HepG2 (cell line): ENCODE results near the gene CTIF. TPM values are rescaled to one million over a fixed set of nuclear protein-coding genes. Genes with fewer than 3 reads are reported as not detected.

Experiments used
- ATAC-seq: fragments of 200-7000 bp; cut with Tn5 transposase; 3 replicates; pipeline ENCODE4 v1.9.1; 2020; ENCODE audit warnings: mild to moderate bottlenecking, moderate library complexity
- BruUV-seq: library from RNA; stranded (reverse); fragments of 400-500 nt; replicated peaks from 2 replicates; lab custom pipeline; 2021; lab: Mats Ljungman, UMichigan
- CTCF ChIA-PET: fragments of 300-600 bp; formaldehyde crosslinking; extraction: SDS; loops from one replicate; lab custom pipeline; 2021; ENCODE audit warnings: low total read pairs, inconsistent platforms, low intra/inter-chr PET ratio; lab: Yijun Ruan, JAX
- POLR2A ChIA-PET: fragments of 350-600 bp; sonication (Branson Sonifier 250); formaldehyde crosslinking; loops from one replicate; lab custom pipeline; 2020; ENCODE audit warnings: antibody characterized with exemption, inconsistent platforms; lab: Yijun Ruan, JAX
- DNase-seq: peaks from one replicate; pipeline ENCODE4 v3.0.0-alpha.2; 2015; ENCODE audit warnings: low spot score
- FAIRE-seq: peaks from 3 replicates; lab custom pipeline; 2011; peaks lifted over from hg19 to GRCh38; lab: Jason Lieb, UNC
- H2AFZ ChIP-seq: one replicate; pipeline ENCODE4 v1.6.1; 2011; ENCODE audit warnings: low read length, inconsistent platforms
- H3K27ac ChIP-seq: fragments of 300-600 bp; 3 replicates; pipeline ENCODE4 v1.8.0; 2011; ENCODE audit warnings: mixed run types, mild to moderate bottlenecking, mixed read lengths, low read length, inconsistent platforms; ENCODE audit not compliant: insufficient read depth; ENCODE audit errors: extremely low read length
- H3K27me3 ChIP-seq, 2 experiments: fragments of 200-600 bp in 1 of 2; 2 replicates in 1 of 2; 3 replicates in 1 of 2; pipeline versions ENCODE4 v1.6.0 to v1.8.0; 2011; ENCODE audit warnings: low read length in 2 of 2, mild to moderate bottlenecking in 2 of 2, moderate library complexity in 2 of 2, inconsistent platforms in 1 of 2; ENCODE audit not compliant: insufficient read depth in 2 of 2, control insufficient read depth in 1 of 2
- H3K36me3 ChIP-seq, 2 experiments: fragments of 200-600 bp in 1 of 2; replicated peaks in 1 of 2; 2 replicates in 1 of 2; 3 replicates in 1 of 2; pipeline versions ENCODE4 v1.5.1 to v1.8.0; 2011; ENCODE audit warnings: low read length in 2 of 2, inconsistent platforms in 1 of 2; ENCODE audit not compliant: insufficient read depth in 2 of 2, control insufficient read depth in 1 of 2
- H3K4me1 ChIP-seq: 2 replicates; pipeline ENCODE4 v1.5.1; 2012; ENCODE audit warnings: low read length, inconsistent platforms; ENCODE audit not compliant: insufficient read depth
- H3K4me2 ChIP-seq: 2 replicates; pipeline ENCODE4 v1.6.0; 2011; ENCODE audit warnings: low read depth, low read length, inconsistent platforms
- H3K4me3 ChIP-seq, 3 experiments: fragments of 200-600 bp in 1 of 3; sonication (generic), shearing (Covaris generic) in 1 of 3; replicated peaks in 1 of 3; 2 replicates each; pipeline ENCODE4 v1.5.1; 2011 to 2016; ENCODE audit warnings: low read length in 3 of 3, inconsistent platforms in 2 of 3, low read depth in 2 of 3, mild to moderate bottlenecking in 2 of 3, control low read depth in 1 of 3, mixed read lengths in 1 of 3; ENCODE audit not compliant: insufficient read depth in 1 of 3
- H3K79me2 ChIP-seq: one replicate; pipeline ENCODE4 v1.6.1; 2011; ENCODE audit warnings: low read length, inconsistent platforms; ENCODE audit not compliant: insufficient read depth
- H3K9ac ChIP-seq: 2 replicates; pipeline ENCODE4 v1.6.0; 2011; ENCODE audit warnings: mild to moderate bottlenecking, low read depth, low read length, inconsistent platforms; ENCODE audit not compliant: insufficient read depth
- H3K9me3 ChIP-seq: 2 replicates; pipeline ENCODE4 v1.5.1; 2012; ENCODE audit warnings: mild to moderate bottlenecking, low read length
- H4K20me1 ChIP-seq: 2 replicates; pipeline ENCODE4 v1.6.0; 2011; ENCODE audit warnings: inconsistent platforms, mild to moderate bottlenecking, low read length, moderate library complexity; ENCODE audit not compliant: insufficient read depth
- AHR ChIP-seq: IDR thresholded peaks from 2 replicates; pipeline ENCODE4 v1.6.1; 2018; ENCODE audit warnings: missing genetic modification reagents, missing compliant biosample characterization
- FOSL1 ChIP-seq: sonication (generic); formaldehyde crosslinking; IDR thresholded peaks from 2 replicates; pipeline ENCODE4 v1.9.0; 2021; ENCODE audit warnings: missing genetic modification reagents, borderline replicate concordance
- FOXK1 ChIP-seq: sonication (generic); formaldehyde crosslinking; IDR thresholded peaks from 2 replicates; pipeline ENCODE4 v1.4.0; 2020; ENCODE audit warnings: low read depth, missing genetic modification reagents, borderline replicate concordance
- GABPA ChIP-seq, 2 experiments: IDR thresholded peaks; 2 replicates each; pipeline ENCODE4 v1.6.1; 2011 to 2016; ENCODE audit warnings: low read depth in 2 of 2, low read length in 1 of 2, missing biosample characterization in 1 of 2, missing genetic modification characterization in 1 of 2
- HOXA3 ChIP-seq: sonication (generic); formaldehyde crosslinking; IDR thresholded peaks from 2 replicates; pipeline ENCODE4 v1.5.0; 2020; ENCODE audit warnings: missing genetic modification reagents
- MAF1 ChIP-seq: sonication (generic); formaldehyde crosslinking; IDR thresholded peaks from 2 replicates; pipeline ENCODE4 v1.5.0; 2020; ENCODE audit warnings: missing genetic modification reagents, borderline replicate concordance
- ZNF256 ChIP-seq: sonication (generic); formaldehyde crosslinking; conservative IDR thresholded peaks from 2 replicates; pipeline ENCODE4 v1.4.0; 2020; ENCODE audit warnings: missing genetic modification reagents
- ZNF329 ChIP-seq: sonication (generic); formaldehyde crosslinking; IDR thresholded peaks from 2 replicates; pipeline ENCODE4 v1.9.0; 2021; ENCODE audit warnings: low read depth, mild to moderate bottlenecking, missing genetic modification reagents
- ZNF354B ChIP-seq: sonication (generic); formaldehyde crosslinking; IDR thresholded peaks from 2 replicates; pipeline ENCODE4 v1.8.0; 2022; ENCODE audit warnings: mild to moderate bottlenecking, missing genetic modification reagents
- ZNF496 ChIP-seq: sonication (generic); formaldehyde crosslinking; IDR thresholded peaks from 2 replicates; pipeline ENCODE4 v1.8.1; 2023; ENCODE audit warnings: mild to moderate bottlenecking, moderate library complexity, missing genetic modification reagents; ENCODE audit not compliant: insufficient replicate concordance
- ZNF501 ChIP-seq: sonication (generic); formaldehyde crosslinking; IDR thresholded peaks from 2 replicates; pipeline ENCODE4 v1.5.1; 2020; ENCODE audit warnings: mild to moderate bottlenecking, moderate library complexity, missing genetic modification reagents
- ZNF552 ChIP-seq: sonication (generic); formaldehyde crosslinking; IDR thresholded peaks from 2 replicates; pipeline ENCODE4 v1.9.0; 2022; ENCODE audit warnings: missing genetic modification reagents, mild to moderate bottlenecking, borderline replicate concordance
- ZNF737 ChIP-seq: sonication (generic); formaldehyde crosslinking; IDR thresholded peaks from 2 replicates; pipeline ENCODE4 v1.5.0; 2020; ENCODE audit warnings: missing genetic modification reagents, mild to moderate bottlenecking, borderline replicate concordance
- ZNF772 ChIP-seq: sonication (generic); formaldehyde crosslinking; IDR thresholded peaks from 2 replicates; pipeline ENCODE4 v1.5.0; 2020; ENCODE audit warnings: mild to moderate bottlenecking, missing genetic modification reagents
- ZNF883 ChIP-seq: sonication (generic); formaldehyde crosslinking; IDR thresholded peaks from 2 replicates; pipeline ENCODE4 v1.5.1; 2020; ENCODE audit warnings: mild to moderate bottlenecking, missing genetic modification reagents; ENCODE audit errors: not compliant biosample characterization
- WGBS: methylation state at CpG from one replicate; pipeline ENCODE4 v1.1.6; 2017; ENCODE audit warnings: low lambda C conversion rate; 5-methylcytosine and 5-hydroxymethylcytosine counted together
- in situ Hi-C: cut with HindIII; loops from 2 replicates; pipeline ENCODE4 v1.10.0; 2017; ENCODE audit warnings: low pct_unique_long_range_greater_than_20kb; ENCODE audit not compliant: extremely low pct_ligation_motif_present
- intact Hi-C: fragments of 100-400 bp; cut with micrococcal nuclease; formaldehyde crosslinking; loops from one replicate; pipeline ENCODE4 v1.10.0; 2022; ENCODE audit not compliant: unreplicated experiment
- polyA plus RNA-seq, 8 experiments: library from polyadenylated mRNA; depleted of rRNA in 3 of 8; stranded (reverse) in 7 of 8; unstranded in 1 of 8; fragments of >200 nt; fragmentation: Illumina TruSeq in 4 of 8; extraction: Trizol in 4 of 8; gene quantifications; 2 replicates each; pipeline versions ENCODE4 v1.2.1 to v1.2.3, GENCODE V29; 2011 to 2016; ENCODE audit warnings: low read depth in 4 of 8, missing spikeins in 1 of 8, mixed read lengths in 1 of 8; ENCODE audit not compliant: insufficient read depth in 1 of 8
- total RNA-seq, 5 experiments: library from RNA; depleted of rRNA; stranded (reverse); fragments of >200 nt; fragmentation: Illumina TruSeq; extraction: Trizol; gene quantifications; 2 replicates each; pipeline ENCODE4 v1.2.3, GENCODE V29; 2016; ENCODE audit warnings: low read depth in 1 of 5
- TF ChIP-seq, protein P1 (sequence below): IDR thresholded peaks from 2 replicates; pipeline ENCODE4 v1.6.1; 2016; ENCODE audit warnings: missing compliant biosample characterization, missing genetic modification reagents, borderline replicate concordance

CTIF gene
- total and polyA plus RNA-seq, 2 of the 13 experiments (the other 11 are each of a cell fraction or from before 2014, with no cell fraction given), result 18.2 to 28.0 TPM

DNA sequence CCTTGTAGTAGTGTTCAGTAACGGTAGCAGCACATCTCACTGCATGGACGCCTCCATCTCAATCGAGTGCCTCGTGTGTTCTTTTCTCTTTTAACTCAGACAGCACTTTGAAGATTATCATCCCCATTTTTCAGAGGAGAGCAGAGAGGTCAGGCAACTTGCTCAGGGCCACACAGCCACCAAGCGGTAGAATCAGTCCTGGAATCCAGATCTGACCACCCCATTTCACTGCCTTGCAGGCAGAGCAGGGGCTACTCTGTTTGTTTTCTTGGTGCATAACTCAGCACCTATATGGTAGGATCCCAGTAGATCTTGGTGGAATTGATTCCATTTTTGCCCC is 282.4 kb downstream of the CTIF start:
- POLR2A ChIA-PET, result no interaction called here
- no peak overlapping the region for H3K9ac ChIP-seq
- H3K79me2 ChIP-seq, result no peaks in the 10 kb centered on the region
- WGBS, result 96% methylated on average over 5 of the region's 5 CpGs
- H3K4me3 ChIP-seq, result no peak overlapping the region
- no peaks in the 10 kb centered on the region for H3K9me3 ChIP-seq
- H3K4me2 ChIP-seq, result no peak overlapping the region
- H3K36me3 ChIP-seq, result peaks cover 9 to 33% of the 10 kb centered on the region in 2 experiments; a peak in 3 of 5 replicates
- no TSS peak for BruUV-seq
- FAIRE-seq (no peak), DNase-seq (no peak), ATAC-seq (no peak)
- no peaks in the 10 kb centered on the region for H3K4me1 ChIP-seq
- no peak for TF ChIP-seq ZNF737
- TF ChIP-seq ZNF496 (CRISPR knock-in tag), result no peak
- no peak for TF ChIP-seq AHR
- no peak for TF ChIP-seq HOXA3 (CRISPR knock-in tag)
- in situ Hi-C loops, result no loop called here
- H3K27ac ChIP-seq, result no peak overlapping the region
- intact Hi-C loops, result no loop called here
- CTCF ChIA-PET, result no interaction called here
- H3K27me3 ChIP-seq, result no peaks in the 10 kb centered on the region
- H4K20me1 ChIP-seq, result no peaks in the 10 kb centered on the region
- no peak overlapping the region for H2AFZ ChIP-seq

DNA sequence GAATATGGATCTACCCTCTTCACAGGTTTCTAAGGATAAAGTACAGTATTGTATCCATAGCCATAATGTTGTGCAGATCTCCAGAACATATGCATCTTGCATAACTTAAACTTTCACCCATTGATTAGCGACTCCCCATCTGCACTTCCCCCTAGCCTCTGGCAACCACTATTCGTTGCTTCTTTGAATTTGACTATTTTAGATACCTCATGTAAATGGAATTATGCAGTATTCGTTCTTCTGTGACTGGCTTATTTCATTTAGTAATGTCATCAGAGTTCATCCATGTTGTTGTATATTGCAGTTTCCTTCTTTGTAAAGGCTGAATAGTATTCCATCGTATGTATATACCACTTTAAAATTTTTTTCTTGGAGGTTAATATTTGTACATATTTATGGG is 283.0 kb downstream of the CTIF start:
- no peaks in the 10 kb centered on the region for H3K4me1 ChIP-seq
- no peaks in the 10 kb centered on the region for H3K9me3 ChIP-seq
- DNase-seq, result no peak
- FAIRE-seq, result no peak
- CTCF ChIA-PET, result no interaction called here
- intact Hi-C loops, result no loop called here
- in situ Hi-C loops, result no loop called here
- no peak overlapping the region for H3K27ac ChIP-seq
- H3K79me2 ChIP-seq, result no peaks in the 10 kb centered on the region
- ATAC-seq, result no peak
- H2AFZ ChIP-seq, result no peak overlapping the region
- H4K20me1 ChIP-seq, result no peaks in the 10 kb centered on the region
- H3K4me3 ChIP-seq, result no peak overlapping the region
- no peak overlapping the region for H3K9ac ChIP-seq
- BruUV-seq, result no TSS peak
- H3K27me3 ChIP-seq, result no peaks in the 10 kb centered on the region
- POLR2A ChIA-PET, result no interaction called here
- peaks cover 7 to 36% of the 10 kb centered on the region in 2 experiments; a peak in 3 of 5 replicates for H3K36me3 ChIP-seq
- WGBS, result 79% methylated on average over 4 of the region's 4 CpGs
- no peak overlapping the region for H3K4me2 ChIP-seq
- TF ChIP-seq ZNF552 (no peak), MAF1 (CRISPR knock-in tag) (no peak), ZNF501 (CRISPR knock-in tag) (no peak), FOSL1 (CRISPR knock-in tag) (no peak), GABPA (IDR thresholded peaks at IDR 0.05; ENCODE audit: low read depth, low read length) (no peak), GABPA (CRISPR knock-in tag; IDR thresholded peaks at IDR 0.05; ENCODE audit: low read depth) (no peak), ZNF329 (CRISPR knock-in tag) (no peak), FOXK1 (CRISPR knock-in tag) (no peak), ZNF256 (CRISPR knock-in tag) (no peak), ZNF354B (no peak), ZNF772 (CRISPR knock-in tag) (no peak), ZNF883 (CRISPR knock-in tag) (no peak)
- TF ChIP-seq, protein P1, sequence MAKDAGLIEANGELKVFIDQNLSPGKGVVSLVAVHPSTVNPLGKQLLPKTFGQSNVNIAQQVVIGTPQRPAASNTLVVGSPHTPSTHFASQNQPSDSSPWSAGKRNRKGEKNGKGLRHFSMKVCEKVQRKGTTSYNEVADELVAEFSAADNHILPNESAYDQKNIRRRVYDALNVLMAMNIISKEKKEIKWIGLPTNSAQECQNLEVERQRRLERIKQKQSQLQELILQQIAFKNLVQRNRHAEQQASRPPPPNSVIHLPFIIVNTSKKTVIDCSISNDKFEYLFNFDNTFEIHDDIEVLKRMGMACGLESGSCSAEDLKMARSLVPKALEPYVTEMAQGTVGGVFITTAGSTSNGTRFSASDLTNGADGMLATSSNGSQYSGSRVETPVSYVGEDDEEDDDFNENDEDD (CRISPR knock-in tag), result no peak
